GM12878 (cell line): ENCODE measurements around the gene CHST5. TPM values are rescaled to one million over a fixed set of nuclear protein-coding genes. Genes with fewer than 3 reads are reported as not detected.

Experiments used
- ATAC-seq: fragments of 200-7000 bp; cut with Tn5 transposase; 3 replicates; pipeline ENCODE4 v1.9.1; 2020; ENCODE audit warnings: mild to moderate bottlenecking, moderate library complexity
- BruUV-seq: library from RNA; stranded (reverse); fragments of 400-500 nt; replicated peaks from 2 replicates; lab custom pipeline; 2021; lab: Mats Ljungman, UMichigan
- CTCF ChIA-PET: fragments of 300-600 bp; sonication (Branson Sonifier 250); formaldehyde crosslinking; extraction: SDS; loops from one replicate; lab custom pipeline; 2021; ENCODE audit warnings: inconsistent platforms; lab: Yijun Ruan, JAX
- POLR2A ChIA-PET: fragments of 350-600 bp; formaldehyde crosslinking; extraction: SDS; loops from one replicate; lab custom pipeline; 2021; ENCODE audit warnings: inconsistent platforms; lab: Charles Lee
- RAD21 ChIA-PET: fragments of 300-600 bp; sonication (Branson Sonifier 250); formaldehyde crosslinking; loops from one replicate; lab custom pipeline; 2023; ENCODE audit warnings: antibody characterized with exemption; ENCODE audit not compliant: unreplicated experiment; lab: Charles Lee
- SMC1A ChIA-PET: fragments of 300-600 bp; sonication (Branson Sonifier 250); formaldehyde crosslinking; loops from one replicate; lab custom pipeline; 2023; ENCODE audit not compliant: unreplicated experiment, uncharacterized antibody; lab: Charles Lee
- DNase-seq: peaks from one replicate; pipeline ENCODE4 v3.0.0-alpha.2; 2011; ENCODE audit warnings: low read depth, low spot score
- FAIRE-seq: peaks from 3 replicates; lab custom pipeline; 2011; peaks lifted over from hg19 to GRCh38; lab: Jason Lieb, UNC
- H2AFZ ChIP-seq: 2 replicates; pipeline ENCODE4 v1.6.0; 2011; ENCODE audit warnings: low read depth, low read length, control low read depth; ENCODE audit not compliant: control insufficient read depth
- H3K27ac ChIP-seq: 2 replicates; pipeline ENCODE4 v1.5.1; 2011; ENCODE audit warnings: control low read depth; ENCODE audit not compliant: control insufficient read depth, insufficient read depth
- H3K27me3 ChIP-seq, 2 experiments: replicated peaks in 1 of 2; 2 replicates each; pipeline versions ENCODE4 v1.6.0 to v1.6.1; 2011; ENCODE audit warnings: low read length in 1 of 2; ENCODE audit not compliant: control insufficient read depth in 2 of 2, insufficient read depth in 2 of 2
- H3K36me3 ChIP-seq, 2 experiments: 2 replicates each; pipeline ENCODE4 v1.5.1; 2011; ENCODE audit warnings: low read length in 1 of 2; ENCODE audit not compliant: control insufficient read depth in 2 of 2, insufficient read depth in 2 of 2
- H3K4me1 ChIP-seq: 2 replicates; pipeline ENCODE4 v1.6.1; 2011; ENCODE audit warnings: mild to moderate bottlenecking, low read length, moderate library complexity, mixed read lengths; ENCODE audit not compliant: control insufficient read depth, insufficient read depth
- H3K4me2 ChIP-seq: 2 replicates; pipeline ENCODE4 v1.6.0; 2011; ENCODE audit warnings: control low read depth; ENCODE audit not compliant: control insufficient read depth, insufficient read depth
- H3K4me3 ChIP-seq: fragments of 200-600 bp; sonication (generic); 2 replicates; pipeline ENCODE4 v1.5.1; 2016
- H3K79me2 ChIP-seq: 2 replicates; pipeline ENCODE4 v1.6.0; 2011; ENCODE audit warnings: low read length; ENCODE audit not compliant: control insufficient read depth, insufficient read depth
- H3K9ac ChIP-seq: 2 replicates; pipeline ENCODE4 v1.8.0; 2011; ENCODE audit warnings: low read length, control low read depth, mixed read lengths; ENCODE audit not compliant: control insufficient read depth, insufficient read depth
- H3K9me3 ChIP-seq: replicated peaks from 3 replicates; pipeline ENCODE4 v1.5.1; 2011; ENCODE audit warnings: mild to moderate bottlenecking, low read length; ENCODE audit not compliant: control insufficient read depth, insufficient read depth
- H4K20me1 ChIP-seq: 2 replicates; pipeline ENCODE4 v1.6.0; 2011; ENCODE audit not compliant: control insufficient read depth, insufficient read depth
- CHD1 ChIP-seq: IDR thresholded peaks from 2 replicates; pipeline ENCODE4 v1.6.1; 2012; ENCODE audit warnings: low read depth, low read length, improper control_type of control experiment
- CHD2 ChIP-seq: IDR thresholded peaks from 2 replicates; pipeline ENCODE4 v1.6.1; 2011; ENCODE audit warnings: low read depth, low read length, improper control_type of control experiment, borderline replicate concordance
- CREM ChIP-seq: IDR thresholded peaks from 2 replicates; pipeline ENCODE4 v1.6.1; 2014; ENCODE audit warnings: antibody characterized with exemption, low read depth
- FOXM1 ChIP-seq: IDR thresholded peaks from 2 replicates; pipeline ENCODE4 v1.6.1; 2012; ENCODE audit warnings: low read depth, mild to moderate bottlenecking, inconsistent platforms, low read length, moderate library complexity
- GABPA ChIP-seq: IDR thresholded peaks from 2 replicates; pipeline ENCODE4 v1.6.1; 2014; ENCODE audit warnings: antibody characterized with exemption, low read depth, mild to moderate bottlenecking, inconsistent platforms
- GATAD2B ChIP-seq: fragments of 450-650 bp; conservative IDR thresholded peaks from 2 replicates; pipeline ENCODE4 v1.6.1; 2017; ENCODE audit warnings: low read depth, mild to moderate bottlenecking, moderate library complexity
- IKZF2 ChIP-seq, 2 experiments: fragments of 450-650 bp; IDR thresholded peaks; 2 replicates each; pipeline ENCODE4 v1.6.1; 2017; ENCODE audit warnings: mild to moderate bottlenecking in 2 of 2, moderate library complexity in 2 of 2
- MYB ChIP-seq: fragments of 150-350 bp; IDR thresholded peaks from 2 replicates; pipeline ENCODE4 v1.6.1; 2014; ENCODE audit warnings: mild to moderate bottlenecking, low read depth, low read length, borderline replicate concordance
- MYC ChIP-seq: IDR thresholded peaks from 2 replicates; pipeline ENCODE4 v1.6.1; 2011; ENCODE audit warnings: mild to moderate bottlenecking, low read length, moderate library complexity, inconsistent platforms; ENCODE audit not compliant: insufficient read depth, insufficient replicate concordance, insufficient read length, severe bottlenecking
- PAX5 ChIP-seq: IDR thresholded peaks from 2 replicates; pipeline ENCODE4 v1.6.1; 2011; ENCODE audit warnings: low read depth, low read length, borderline replicate concordance
- POU2F2 ChIP-seq: IDR thresholded peaks from 3 replicates; pipeline ENCODE4 v1.6.1; 2011; ENCODE audit warnings: low read depth, mild to moderate bottlenecking, low read length, borderline replicate concordance
- RAD21 ChIP-seq: IDR thresholded peaks from 2 replicates; pipeline ENCODE4 v1.6.1; 2011; ENCODE audit warnings: mild to moderate bottlenecking, low read depth, low read length, moderate library complexity; ENCODE audit not compliant: insufficient read depth
- RUNX3 ChIP-seq: IDR thresholded peaks from 2 replicates; pipeline ENCODE4 v1.6.1; 2012; ENCODE audit warnings: low read length, inconsistent platforms
- SIN3A ChIP-seq: IDR thresholded peaks from 2 replicates; pipeline ENCODE4 v1.6.1; 2012; ENCODE audit warnings: low read depth, low read length, improper control_type of control experiment
- SRF ChIP-seq, 2 experiments: IDR thresholded peaks; 2 replicates each; pipeline ENCODE4 v1.6.1; 2011; ENCODE audit warnings: low read depth in 2 of 2, low read length in 2 of 2, mild to moderate bottlenecking in 1 of 2, moderate library complexity in 1 of 2
- SUPT20H ChIP-seq: IDR thresholded peaks from 2 replicates; pipeline ENCODE4 v1.6.1; 2011; ENCODE audit warnings: low read depth, mild to moderate bottlenecking, low read length, moderate library complexity, borderline replicate concordance; ENCODE audit not compliant: control insufficient read depth
- TCF12 ChIP-seq: IDR thresholded peaks from 2 replicates; pipeline ENCODE4 v1.6.1; 2011; ENCODE audit warnings: low read depth, mild to moderate bottlenecking, low read length
- YY1 ChIP-seq: IDR thresholded peaks from 2 replicates; pipeline ENCODE4 v1.6.1; 2011; ENCODE audit warnings: low read depth, mild to moderate bottlenecking, low read length
- WGBS: methylation state at CpG from one replicate; pipeline ENCODE4 v1.1.6; 2016; ENCODE audit warnings: low lambda C conversion rate; ENCODE audit not compliant: insufficient replicate concordance, insufficient coverage; ENCODE audit errors: missing lambda C conversion rate; 5-methylcytosine and 5-hydroxymethylcytosine counted together
- in situ Hi-C: fragments of 300-500 bp; cut with MboI; formaldehyde crosslinking; loops from 9 replicates; pipeline ENCODE4 v1.14.3; 2018; ENCODE audit warnings: mixed read lengths
- intact Hi-C: fragments of 100-400 bp; cut with micrococcal nuclease; formaldehyde crosslinking; loops from one replicate; pipeline ENCODE4 v1.14.2; 2022; ENCODE audit not compliant: unreplicated experiment
- polyA plus RNA-seq, 11 experiments: library from polyadenylated mRNA; depleted of rRNA in 4 of 11; unstranded in 6 of 11; stranded (reverse) in 5 of 11; fragments of >200 nt; fragmentation: Nextera tagmentation in 4 of 11; fragmentation: Illumina TruSeq in 1 of 11; extraction: Ambion mirVana in 4 of 11; extraction: Trizol in 1 of 11; gene quantifications; 1 replicate in 1 of 11; 2 replicates in 10 of 11; pipeline versions ENCODE4 v1.2.1 to v1.2.3, GENCODE V29; 2011 to 2016; ENCODE audit warnings: inconsistent platforms in 2 of 11, missing spikeins in 2 of 11, low read depth in 1 of 11
- total RNA-seq, 4 experiments: library from RNA; depleted of rRNA in 3 of 4; stranded (reverse); fragments of >200 nt in 3 of 4; fragmentation: Illumina TruSeq in 1 of 4; extraction: Trizol in 1 of 4; gene quantifications; 2 replicates each; pipeline versions ENCODE4 v1.2.1 to v1.2.3, GENCODE V29; 2013 to 2021
- TF ChIP-seq, protein P1 (sequence below): IDR thresholded peaks from 2 replicates; pipeline ENCODE4 v1.6.1; 2012; ENCODE audit warnings: low read depth, low read length, improper control_type of control experiment
- TF ChIP-seq, protein P2 (sequence below): IDR thresholded peaks from 2 replicates; pipeline ENCODE4 v1.6.1; 2011; ENCODE audit warnings: low read depth, mild to moderate bottlenecking, low read length, moderate library complexity, borderline replicate concordance; ENCODE audit errors: extremely low read depth

CHST5 gene
- total and polyA plus RNA-seq, 10 of the 15 experiments (the other 5 are each of a cell fraction or from before 2014, with no cell fraction given) = 0.04 to 0.43 (median 0.14) TPM; not detected in 6

DNA sequence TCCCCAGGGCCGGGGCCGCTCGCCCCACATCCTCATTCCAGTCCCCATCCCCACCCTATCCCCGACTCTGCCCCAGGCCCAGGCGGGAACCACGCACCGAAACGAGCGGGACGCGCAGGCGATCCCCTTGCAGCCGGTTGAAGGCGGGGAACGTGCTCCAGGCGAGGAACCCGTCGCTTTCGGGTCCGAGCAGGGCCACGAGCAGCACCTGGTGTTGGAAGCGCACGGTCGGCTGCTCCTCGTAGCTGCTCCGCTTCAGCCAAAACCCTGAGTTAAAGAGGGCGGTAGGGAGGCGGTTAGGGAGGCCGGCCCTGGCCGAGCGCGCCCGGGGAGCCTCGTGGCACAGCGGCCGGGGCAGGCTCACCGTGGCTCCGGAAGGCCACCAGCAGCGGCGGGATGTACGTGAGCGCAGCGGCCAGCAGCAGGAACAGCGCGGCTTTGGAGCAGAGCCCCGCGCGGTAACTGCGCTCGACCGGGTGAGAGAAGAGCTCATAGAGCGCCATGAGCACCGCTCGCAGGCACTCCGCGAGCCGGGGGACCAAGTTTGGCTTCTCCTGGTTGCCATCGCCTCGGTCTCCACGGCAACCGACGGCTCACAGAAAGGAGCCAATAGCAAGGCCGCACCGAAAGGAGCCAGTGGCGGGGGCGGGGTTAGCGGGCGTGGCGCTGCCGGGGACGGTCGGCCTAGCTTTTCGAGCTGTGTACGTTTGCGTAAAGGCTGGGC lies 20.0 kb upstream of the CHST5 start, which contains the start of gene TMEM231 (continued):
- TF ChIP-seq, protein P1, sequence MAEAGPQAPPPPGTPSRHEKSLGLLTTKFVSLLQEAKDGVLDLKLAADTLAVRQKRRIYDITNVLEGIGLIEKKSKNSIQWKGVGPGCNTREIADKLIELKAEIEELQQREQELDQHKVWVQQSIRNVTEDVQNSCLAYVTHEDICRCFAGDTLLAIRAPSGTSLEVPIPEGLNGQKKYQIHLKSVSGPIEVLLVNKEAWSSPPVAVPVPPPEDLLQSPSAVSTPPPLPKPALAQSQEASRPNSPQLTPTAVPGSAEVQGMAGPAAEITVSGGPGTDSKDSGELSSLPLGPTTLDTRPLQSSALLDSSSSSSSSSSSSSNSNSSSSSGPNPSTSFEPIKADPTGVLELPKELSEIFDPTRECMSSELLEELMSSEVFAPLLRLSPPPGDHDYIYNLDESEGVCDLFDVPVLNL = no peak
- TF ChIP-seq SIN3A (peak; percentile 97), MYB (no peak), RAD21 (no peak), CHD2 (peak; percentile 13; the same call in 1 of the 2 replicates)

DNA sequence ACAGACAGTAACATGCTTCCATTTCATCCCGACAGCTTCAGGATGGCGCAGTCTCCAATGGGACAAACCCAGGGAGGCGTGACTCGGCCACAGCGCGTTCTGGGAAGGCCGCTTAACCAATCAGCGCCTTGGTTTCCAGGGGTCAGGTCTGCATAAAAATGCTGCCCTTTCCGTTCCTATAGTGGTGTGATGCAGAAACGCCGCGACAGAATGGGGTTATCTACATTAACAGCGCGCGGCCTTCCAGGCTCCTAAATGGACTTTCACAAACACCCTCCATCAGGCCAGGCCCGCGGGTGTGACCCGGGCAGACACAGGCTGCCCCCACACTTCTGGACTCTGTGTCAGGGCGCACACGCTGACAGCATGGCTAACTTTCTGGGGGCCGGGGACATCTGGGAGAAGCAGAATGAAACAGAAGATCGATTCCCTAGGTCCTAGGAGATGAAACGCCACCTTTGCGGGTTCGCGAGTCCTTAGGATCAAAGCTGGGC lies 19.4 kb upstream of the CHST5 start:
- peak; percentile 66 for ATAC-seq
- peak overlapping the region; percentile 65 for H3K27ac ChIP-seq
- TSS peak; percentile 65 for BruUV-seq
- no peak for DNase-seq
- H3K27me3 ChIP-seq = no peaks in the 10 kb centered on the region
- ChIA-PET SMC1A (interaction anchor here (1.0 to 2.1 kb wide), 5 partner anchors 10 to 71 kb away, joined by 3 to 13 read pairs (median 10); no protein-coding TSS in a partner anchor), CTCF (interaction anchor here (1.2 to 4.7 kb wide), 5 partner anchors 10 to 67 kb away, joined by 3 to 31 read pairs (median 10); partner anchors contain the start of genes ADAT1 and GABARAPL2), RAD21 (interaction anchor here (0.5 to 2.3 kb wide), 11 partner anchors 10 to 124 kb away, joined by 3 to 13 read pairs (median 4); partner anchors contain the start of genes ADAT1 and GABARAPL2), POLR2A (interaction anchor here (0.5 to 8.1 kb wide), 6 partner anchors 10 to 1633 kb away, joined by 3 to 72 read pairs (median 4); partner anchors contain the start of genes GABARAPL2, KARS1 and TERF2IP)
- under 1% methylated on average over 26 of the region's 26 CpGs for WGBS
- peaks cover 7% of the 10 kb centered on the region for H3K4me1 ChIP-seq
- no peaks in the 10 kb centered on the region for H3K9me3 ChIP-seq
- intact Hi-C loops (loop anchor here (5.0 kb wide), 2 partner anchors 38 to 207 kb away; no protein-coding TSS in a partner anchor), in situ Hi-C loops (no loop called here)
- no peak for FAIRE-seq
- H2AFZ ChIP-seq = peak overlapping the region; percentile 72
- H3K9ac ChIP-seq = peak overlapping the region; percentile 73
- peak overlapping the region; percentile 93 for H3K4me2 ChIP-seq
- H3K4me3 ChIP-seq = peak overlapping the region; percentile 81
- H3K79me2 ChIP-seq = no peaks in the 10 kb centered on the region
- no peaks in the 10 kb centered on the region for H4K20me1 ChIP-seq
- H3K36me3 ChIP-seq = no peaks in the 10 kb centered on the region
- TF ChIP-seq GABPA (0 out of 2 replicates have a peak, but pooled peaks have one; percentile 28), POU2F2 (peak; percentile 65; the same call in 1 of the 3 replicates), CREM (peak; percentile 97), CHD1 (no peak), SRF (IDR thresholded peaks at IDR 0.05; ENCODE audit: low read depth in 2 of 2, low read length in 2 of 2) (0 out of 4 replicates have a peak, but pooled peaks of 1 of the 2 experiments have one; percentile 10), MYB (no peak), PAX5 (peak; percentile 96), FOXM1 (no peak), IKZF2 (IDR thresholded peaks at IDR 0.05) (peak in 1 of 2 experiments; percentile 29; a peak in 1 of 4 replicates), GATAD2B (no peak), RUNX3 (peak; percentile 42), YY1 (peak; percentile 39; the same call in 1 of the 2 replicates), TCF12 (no peak), MYC (peak; percentile 26), SUPT20H (no peak)
- TF ChIP-seq, protein P2, sequence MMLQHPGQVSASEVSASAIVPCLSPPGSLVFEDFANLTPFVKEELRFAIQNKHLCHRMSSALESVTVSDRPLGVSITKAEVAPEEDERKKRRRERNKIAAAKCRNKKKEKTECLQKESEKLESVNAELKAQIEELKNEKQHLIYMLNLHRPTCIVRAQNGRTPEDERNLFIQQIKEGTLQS = 0 out of 2 replicates have a peak, but pooled peaks have one; percentile 7
